Osteoblast (primary cell): ENCODE measurements around the gene MYH10. TPM values are rescaled to one million over a fixed set of nuclear protein-coding genes. Genes with fewer than 3 reads are reported as not detected.

ENCODE experiments used
- DNase-seq: peaks from one replicate; pipeline ENCODE4 v3.0.0; 2011; ENCODE audit warnings: low spot score, mixed read lengths; ENCODE audit not compliant: insufficient read length; ENCODE audit errors: missing footprints
- H2AFZ ChIP-seq: 2 replicates; pipeline ENCODE4 v1.6.0; 2011; ENCODE audit warnings: mild to moderate bottlenecking, low read length
- H3K27ac ChIP-seq: 2 replicates; pipeline ENCODE4 v1.5.1; 2011; ENCODE audit warnings: mild to moderate bottlenecking, low read depth, low read length, moderate library complexity
- H3K27me3 ChIP-seq: 2 replicates; pipeline ENCODE4 v1.6.0; 2012; ENCODE audit warnings: mild to moderate bottlenecking, control low read depth, inconsistent platforms, low read length, moderate library complexity; ENCODE audit not compliant: insufficient read depth
- H3K36me3 ChIP-seq: 2 replicates; pipeline ENCODE4 v1.5.1; 2011; ENCODE audit warnings: mild to moderate bottlenecking, low read length, control low read depth, moderate library complexity; ENCODE audit not compliant: insufficient read depth
- H3K4me1 ChIP-seq: 2 replicates; pipeline ENCODE4 v1.5.1; 2011; ENCODE audit warnings: mild to moderate bottlenecking, low read length, control low read depth, moderate library complexity; ENCODE audit not compliant: insufficient read depth
- H3K4me2 ChIP-seq: 2 replicates; pipeline ENCODE4 v1.6.0; 2011; ENCODE audit warnings: mild to moderate bottlenecking, low read length; ENCODE audit not compliant: insufficient read depth
- H3K4me3 ChIP-seq: fragments of 200-600 bp; sonication (generic); 3 replicates; pipeline ENCODE4 v1.5.1; 2012; ENCODE audit warnings: mild to moderate bottlenecking, low read length, inconsistent platforms; ENCODE audit not compliant: insufficient read depth
- H3K79me2 ChIP-seq: 2 replicates; pipeline ENCODE4 v1.6.0; 2012; ENCODE audit warnings: mild to moderate bottlenecking, low read length, control low read depth, inconsistent platforms; ENCODE audit not compliant: insufficient read depth
- H3K9me3 ChIP-seq: 2 replicates; pipeline ENCODE4 v1.5.1; 2011; ENCODE audit warnings: low read depth, low read length, control low read depth
- H4K20me1 ChIP-seq: 2 replicates; pipeline ENCODE4 v1.6.0; 2012; ENCODE audit warnings: mild to moderate bottlenecking, low read length, control low read depth; ENCODE audit not compliant: insufficient read depth
- total RNA-seq: library from RNA; depleted of rRNA; stranded (reverse); fragments of >200 nt; gene quantifications from 2 replicates; pipeline ENCODE4 v1.2.3, GENCODE V29; 2012
- TF ChIP-seq, protein P1 (sequence below): IDR thresholded peaks from 2 replicates; pipeline ENCODE4 v1.5.1; 2011; ENCODE audit warnings: mild to moderate bottlenecking, low read depth, low read length, moderate library complexity; ENCODE audit errors: extremely low read depth

Gene MYH10
- total RNA-seq, 1 donor: 40.9 TPM

DNA sequence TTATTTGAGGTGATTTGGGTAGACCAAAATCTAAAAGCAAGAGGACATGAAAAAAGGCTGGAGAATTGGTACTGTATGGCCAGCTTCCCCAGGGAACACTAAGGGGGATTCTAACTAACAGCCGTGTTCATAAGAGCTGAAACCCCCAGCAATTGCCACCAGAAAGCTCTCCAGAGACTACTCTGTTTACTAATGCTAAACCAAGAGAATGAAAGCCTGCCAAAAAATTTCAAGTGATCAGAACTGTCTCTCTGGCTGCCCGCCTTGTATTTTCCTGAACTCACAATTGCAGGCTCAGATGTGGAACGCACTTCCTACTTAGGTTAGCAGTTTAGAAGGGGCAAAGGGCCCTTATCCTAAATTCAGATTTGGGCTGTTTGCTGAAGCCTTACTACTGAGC is 24.1 kb downstream of the MYH10 start:
- Histone ChIP-seq H3K4me2 (peak overlapping the region; percentile 6), H3K4me1 (peaks cover 20% of the 10 kb centered on the region), H2AFZ (no peak overlapping the region), H3K79me2 (peaks cover 20% of the 10 kb centered on the region), H3K27me3 (no peaks in the 10 kb centered on the region), H3K4me3 (no peak overlapping the region), H4K20me1 (peaks cover under 1% of the 10 kb centered on the region), H3K27ac (no peak overlapping the region), H3K36me3 (no peaks in the 10 kb centered on the region), H3K9me3 (no peaks in the 10 kb centered on the region)
- no peak for DNase-seq
- TF ChIP-seq, protein P1, sequence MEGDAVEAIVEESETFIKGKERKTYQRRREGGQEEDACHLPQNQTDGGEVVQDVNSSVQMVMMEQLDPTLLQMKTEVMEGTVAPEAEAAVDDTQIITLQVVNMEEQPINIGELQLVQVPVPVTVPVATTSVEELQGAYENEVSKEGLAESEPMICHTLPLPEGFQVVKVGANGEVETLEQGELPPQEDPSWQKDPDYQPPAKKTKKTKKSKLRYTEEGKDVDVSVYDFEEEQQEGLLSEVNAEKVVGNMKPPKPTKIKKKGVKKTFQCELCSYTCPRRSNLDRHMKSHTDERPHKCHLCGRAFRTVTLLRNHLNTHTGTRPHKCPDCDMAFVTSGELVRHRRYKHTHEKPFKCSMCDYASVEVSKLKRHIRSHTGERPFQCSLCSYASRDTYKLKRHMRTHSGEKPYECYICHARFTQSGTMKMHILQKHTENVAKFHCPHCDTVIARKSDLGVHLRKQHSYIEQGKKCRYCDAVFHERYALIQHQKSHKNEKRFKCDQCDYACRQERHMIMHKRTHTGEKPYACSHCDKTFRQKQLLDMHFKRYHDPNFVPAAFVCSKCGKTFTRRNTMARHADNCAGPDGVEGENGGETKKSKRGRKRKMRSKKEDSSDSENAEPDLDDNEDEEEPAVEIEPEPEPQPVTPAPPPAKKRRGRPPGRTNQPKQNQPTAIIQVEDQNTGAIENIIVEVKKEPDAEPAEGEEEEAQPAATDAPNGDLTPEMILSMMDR: no peak

DNA sequence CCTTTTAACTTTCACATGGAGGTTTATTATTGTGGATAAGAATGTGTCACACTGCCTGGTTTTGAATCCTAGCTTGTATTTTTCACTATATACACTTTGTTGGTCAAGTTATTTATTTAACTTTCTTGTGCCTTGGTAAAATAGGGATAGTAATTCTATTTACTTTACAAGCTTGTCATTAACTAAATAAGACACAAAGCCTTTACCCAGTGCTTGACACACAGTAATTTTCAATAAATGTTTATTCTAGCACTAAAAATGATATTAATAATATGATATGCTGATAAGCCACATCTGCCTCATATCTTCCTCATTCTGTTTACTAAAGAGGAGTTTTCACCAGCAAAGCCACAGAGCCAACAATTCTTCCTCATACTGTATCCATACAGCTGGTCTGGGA is 27.8 kb downstream of the MYH10 start:
- TF ChIP-seq, protein P1: no peak
- no peak overlapping the region for H2AFZ ChIP-seq
- H3K4me2 ChIP-seq: no peak overlapping the region
- no peaks in the 10 kb centered on the region for H3K36me3 ChIP-seq
- no peaks in the 10 kb centered on the region for H3K9me3 ChIP-seq
- H3K79me2 ChIP-seq: no peaks in the 10 kb centered on the region
- DNase-seq: no peak
- H3K27me3 ChIP-seq: no peaks in the 10 kb centered on the region
- H3K27ac ChIP-seq: no peak overlapping the region
- H4K20me1 ChIP-seq: peaks cover 5% of the 10 kb centered on the region
- H3K4me3 ChIP-seq: no peak overlapping the region
- H3K4me1 ChIP-seq: peaks cover 8% of the 10 kb centered on the region

DNA sequence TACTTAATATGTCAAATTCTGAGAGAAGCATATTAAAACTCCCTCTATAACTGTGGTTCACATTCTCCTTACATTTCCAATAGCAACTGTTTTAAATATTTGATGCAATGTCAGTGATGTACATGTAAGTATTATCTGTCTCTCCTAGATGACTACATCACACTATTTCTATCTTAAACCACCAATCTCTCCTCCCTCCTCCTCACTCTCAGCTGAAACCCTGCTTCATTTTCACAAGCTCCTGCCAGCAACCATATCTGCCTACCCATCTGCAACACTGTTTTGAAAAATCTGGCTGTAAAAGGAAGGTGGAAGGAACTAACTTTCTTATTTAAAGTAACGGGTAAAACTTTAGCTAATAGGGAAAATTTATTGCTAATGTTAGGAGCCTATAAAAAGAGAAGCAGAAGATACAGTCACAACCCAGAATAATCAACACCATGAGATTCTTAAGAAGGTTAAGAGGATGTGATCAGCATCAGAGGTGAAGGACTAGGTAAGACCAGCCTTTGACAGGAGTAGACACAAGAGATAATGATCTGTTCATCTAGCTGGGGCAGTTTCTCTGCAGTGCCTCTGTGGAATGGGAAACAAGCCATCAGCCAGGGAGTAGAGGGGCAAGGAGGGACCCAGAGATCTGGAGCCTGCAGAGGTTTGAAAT is 31.0 kb downstream of the MYH10 start:
- Histone ChIP-seq H3K36me3 (no peaks in the 10 kb centered on the region), H3K4me2 (no peak overlapping the region), H3K27me3 (no peaks in the 10 kb centered on the region), H3K4me3 (no peak overlapping the region), H4K20me1 (peaks cover 5% of the 10 kb centered on the region), H3K79me2 (no peaks in the 10 kb centered on the region), H3K27ac (no peak overlapping the region), H3K4me1 (no peaks in the 10 kb centered on the region), H2AFZ (no peak overlapping the region), H3K9me3 (no peaks in the 10 kb centered on the region)
- no peak for DNase-seq
- TF ChIP-seq, protein P1: no peak

DNA sequence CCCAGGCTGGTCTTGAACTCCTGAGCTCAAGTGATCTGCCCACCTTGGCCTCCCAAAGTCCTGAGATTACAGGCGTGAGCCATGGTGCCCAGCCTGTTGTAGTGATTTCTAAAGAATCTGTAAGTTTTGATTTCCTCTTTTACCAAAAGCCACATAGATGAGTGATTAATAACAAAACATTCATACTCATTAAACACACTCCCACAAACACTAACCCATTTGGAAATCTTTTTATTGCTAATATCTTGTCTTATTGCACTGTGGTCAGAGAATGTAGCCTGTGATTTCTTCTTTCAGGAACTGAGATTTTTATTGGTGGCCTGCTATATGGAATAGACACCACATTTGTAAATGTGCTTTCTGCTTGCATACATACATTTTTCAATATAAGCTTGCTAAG is 31.6 kb downstream of the MYH10 start:
- Histone ChIP-seq H3K79me2 (no peaks in the 10 kb centered on the region), H2AFZ (no peak overlapping the region), H3K36me3 (no peaks in the 10 kb centered on the region), H3K27me3 (no peaks in the 10 kb centered on the region), H3K27ac (no peak overlapping the region), H3K9me3 (no peaks in the 10 kb centered on the region), H3K4me2 (no peak overlapping the region), H3K4me1 (no peaks in the 10 kb centered on the region), H4K20me1 (peaks cover 5% of the 10 kb centered on the region), H3K4me3 (no peak overlapping the region)
- no peak for DNase-seq
- TF ChIP-seq, protein P1: no peak
